Measurements from ENCODE around the gene PAN3. TPM values are rescaled to one million over a fixed set of nuclear protein-coding genes. Genes with fewer than 3 reads are reported as not detected.

The PAN3 gene
- total RNA-seq, 1 donor from 2014 or later = 28.3 TPM

GRCh38 chr13:28116736-28117135 is 21.6 kb upstream of the PAN3 start:
- no peak overlapping the region for H3K4me2 ChIP-seq (ENCODE audit: low read length)
- no peak overlapping the region for H3K27ac Mint-ChIP-seq (ENCODE audit: unreplicated experiment)
- no peak for FAIRE-seq

GRCh38 chr13:28117689-28118377 is 20.5 kb upstream of the PAN3 start:
- H3K4me1 Mint-ChIP-seq (ENCODE audit: low read depth, unreplicated experiment) = no peaks in the 10 kb centered on the region
- no peaks in the 10 kb centered on the region for H3K9me3 ChIP-seq (ENCODE audit: insufficient read depth, low read depth, low read length)
- no peak overlapping the region for H3K9ac ChIP-seq (ENCODE audit: low read length)
- H3K27me3 Mint-ChIP-seq (ENCODE audit: low read depth, unreplicated experiment) = no peaks in the 10 kb centered on the region
- no peak overlapping the region for H3K27ac ChIP-seq (ENCODE audit: low read depth, low read length)
- TF ChIP-seq EZH2 (IDR thresholded peaks at IDR 0.05; ENCODE audit: insufficient read depth, low read length) (no peak), CTCF (IDR thresholded peaks at IDR 0.05; ENCODE audit: insufficient read depth, low read depth, low read length) (no peak)
- no peak for DNase-seq (ENCODE audit: low read depth)
- H3K4me3 Mint-ChIP-seq (ENCODE audit: unreplicated experiment) = no peak overlapping the region
- no peak overlapping the region for H3K4me2 ChIP-seq (ENCODE audit: low read length)
- H4K20me1 ChIP-seq (ENCODE audit: insufficient read depth, low read length) = no peaks in the 10 kb centered on the region
- H3K36me3 ChIP-seq (ENCODE audit: insufficient read depth, low read length) = no peaks in the 10 kb centered on the region
- FAIRE-seq = no peak
- no peak overlapping the region for H3K4me3 ChIP-seq (ENCODE audit: insufficient read depth, low read depth, low read length)
- peaks cover 3% of the 10 kb centered on the region for H3K27me3 ChIP-seq (ENCODE audit: insufficient read depth, low read length)
- no peaks in the 10 kb centered on the region for H3K79me2 ChIP-seq (ENCODE audit: insufficient read depth, low read length)
- no peaks in the 10 kb centered on the region for H3K36me3 Mint-ChIP-seq (ENCODE audit: low read depth, unreplicated experiment)
- no peak overlapping the region for H3K27ac Mint-ChIP-seq (ENCODE audit: unreplicated experiment)
- H3K4me1 ChIP-seq (ENCODE audit: insufficient read depth, low read length) = no peaks in the 10 kb centered on the region
- H3K9me3 Mint-ChIP-seq (ENCODE audit: unreplicated experiment) = peaks cover 4% of the 10 kb centered on the region
- H2AFZ ChIP-seq (ENCODE audit: low read depth, low read length) = no peak overlapping the region

More at GRCh38 chr13:28116736-28117135, 21.6 kb upstream of the PAN3 start:
- no peaks in the 10 kb centered on the region for H4K20me1 ChIP-seq (ENCODE audit: insufficient read depth, low read length)
- no peak overlapping the region for H3K9ac ChIP-seq (ENCODE audit: low read length)
- H3K27me3 ChIP-seq (ENCODE audit: insufficient read depth, low read length) = peaks cover 3% of the 10 kb centered on the region
- Mint-ChIP-seq H3K4me1 (ENCODE audit: low read depth, unreplicated experiment) (no peaks in the 10 kb centered on the region), H3K4me3 (ENCODE audit: unreplicated experiment) (no peak overlapping the region), H3K36me3 (ENCODE audit: low read depth, unreplicated experiment) (no peaks in the 10 kb centered on the region), H3K27me3 (ENCODE audit: low read depth, unreplicated experiment) (no peaks in the 10 kb centered on the region), H3K9me3 (ENCODE audit: unreplicated experiment) (peaks cover 4% of the 10 kb centered on the region)
- H3K36me3 ChIP-seq (ENCODE audit: insufficient read depth, low read length) = no peaks in the 10 kb centered on the region
- no peaks in the 10 kb centered on the region for H3K4me1 ChIP-seq (ENCODE audit: insufficient read depth, low read length)
- no peak for DNase-seq (ENCODE audit: low read depth)
- H3K27ac ChIP-seq (ENCODE audit: low read depth, low read length) = no peak overlapping the region
- no peak for TF ChIP-seq EZH2 (IDR thresholded peaks at IDR 0.05; ENCODE audit: insufficient read depth, low read length)
- no peak for TF ChIP-seq CTCF (IDR thresholded peaks at IDR 0.05; ENCODE audit: insufficient read depth, low read depth, low read length)
- H3K4me3 ChIP-seq (ENCODE audit: insufficient read depth, low read depth, low read length) = no peak overlapping the region
- H3K9me3 ChIP-seq (ENCODE audit: insufficient read depth, low read depth, low read length) = no peaks in the 10 kb centered on the region
- no peaks in the 10 kb centered on the region for H3K79me2 ChIP-seq (ENCODE audit: insufficient read depth, low read length)
- H2AFZ ChIP-seq (ENCODE audit: low read depth, low read length) = no peak overlapping the region

GRCh38 chr13:28120317-28120716 is 18.0 kb upstream of the PAN3 start:
- no peak for DNase-seq (ENCODE audit: low read depth)
- no peaks in the 10 kb centered on the region for H3K36me3 Mint-ChIP-seq (ENCODE audit: low read depth, unreplicated experiment)
- H3K9me3 Mint-ChIP-seq (ENCODE audit: unreplicated experiment) = peaks cover 4% of the 10 kb centered on the region
- H3K9ac ChIP-seq (ENCODE audit: low read length) = no peak overlapping the region
- H3K4me3 ChIP-seq (ENCODE audit: insufficient read depth, low read depth, low read length) = no peak overlapping the region
- TF ChIP-seq EZH2 (IDR thresholded peaks at IDR 0.05; ENCODE audit: insufficient read depth, low read length) (no peak), CTCF (IDR thresholded peaks at IDR 0.05; ENCODE audit: insufficient read depth, low read depth, low read length) (no peak)
- peaks cover 3% of the 10 kb centered on the region for H3K27me3 ChIP-seq (ENCODE audit: insufficient read depth, low read length)
- H3K27me3 Mint-ChIP-seq (ENCODE audit: low read depth, unreplicated experiment) = no peaks in the 10 kb centered on the region
- H3K4me1 Mint-ChIP-seq (ENCODE audit: low read depth, unreplicated experiment) = no peaks in the 10 kb centered on the region
- H2AFZ ChIP-seq (ENCODE audit: low read depth, low read length) = no peak overlapping the region
- H3K36me3 ChIP-seq (ENCODE audit: insufficient read depth, low read length) = no peaks in the 10 kb centered on the region
- H3K27ac Mint-ChIP-seq (ENCODE audit: unreplicated experiment) = no peak overlapping the region
- H3K9me3 ChIP-seq (ENCODE audit: insufficient read depth, low read depth, low read length) = no peaks in the 10 kb centered on the region
- no peak overlapping the region for H3K27ac ChIP-seq (ENCODE audit: low read depth, low read length)
- H4K20me1 ChIP-seq (ENCODE audit: insufficient read depth, low read length) = no peaks in the 10 kb centered on the region
- no peak for FAIRE-seq
- H3K4me2 ChIP-seq (ENCODE audit: low read length) = no peak overlapping the region
- H3K79me2 ChIP-seq (ENCODE audit: insufficient read depth, low read length) = no peaks in the 10 kb centered on the region
- no peaks in the 10 kb centered on the region for H3K4me1 ChIP-seq (ENCODE audit: insufficient read depth, low read length)
- no peak overlapping the region for H3K4me3 Mint-ChIP-seq (ENCODE audit: unreplicated experiment)

Data from astrocyte (in vitro differentiated cells and primary cell).